Esophagus squamous epithelium (tissue), 4 donors: ENCODE results near the gene WDR46.

Experiments
- POLR2A ChIP-seq, 4 donors: fragments of 450-650 bp; IDR thresholded peaks; one replicate each; pipeline ENCODE4 v1.6.1; 2017; ENCODE audit warnings: antibody characterized with exemption in 4 of 4, mild to moderate bottlenecking in 4 of 4, moderate library complexity in 3 of 4
- TF ChIP-seq, protein P1 (sequence below), 6 experiments: fragments of 450-650 bp in 4 of 6; fragments of 200-600 bp in 2 of 6; sonication (generic) in 2 of 6; IDR thresholded peaks; one replicate each; pipeline ENCODE4 v1.5.1; 2016 to 2019; ENCODE audit warnings: antibody characterized with exemption in 6 of 6, mild to moderate bottlenecking in 4 of 6, moderate library complexity in 4 of 6

DNA sequence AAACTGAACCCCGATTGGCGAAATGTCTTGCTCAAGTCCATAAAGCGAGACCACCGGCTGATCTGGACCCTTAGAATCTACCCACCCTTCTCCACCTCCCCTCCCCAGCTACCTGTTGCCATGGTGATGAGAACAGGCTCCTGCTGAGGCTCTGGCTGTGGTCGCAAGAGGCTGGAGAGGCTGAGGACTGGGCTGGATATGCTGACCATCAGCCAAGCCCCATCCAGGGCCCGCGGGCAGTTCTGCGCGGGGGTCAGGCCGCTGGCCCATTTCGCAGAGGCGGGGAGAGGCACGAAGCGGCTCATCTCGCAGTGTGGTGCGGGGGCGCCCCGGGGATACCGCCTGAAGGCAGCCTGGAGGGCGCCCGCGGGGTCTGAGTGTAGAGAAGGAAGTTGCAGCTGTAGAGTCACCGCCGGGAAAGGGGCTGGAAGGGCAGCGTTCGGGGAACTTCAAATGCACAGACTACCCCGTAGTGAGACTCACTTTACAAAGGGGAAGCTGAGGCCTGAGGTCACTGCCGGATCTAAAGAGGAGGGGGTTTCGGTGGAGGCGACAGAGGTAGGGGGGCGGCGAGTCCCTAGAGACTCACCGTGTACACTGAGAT, 24.2 kb upstream of the WDR46 start:
- no peak for TF ChIP-seq POLR2A (IDR thresholded peaks at IDR 0.05)
- TF ChIP-seq, protein P1, sequence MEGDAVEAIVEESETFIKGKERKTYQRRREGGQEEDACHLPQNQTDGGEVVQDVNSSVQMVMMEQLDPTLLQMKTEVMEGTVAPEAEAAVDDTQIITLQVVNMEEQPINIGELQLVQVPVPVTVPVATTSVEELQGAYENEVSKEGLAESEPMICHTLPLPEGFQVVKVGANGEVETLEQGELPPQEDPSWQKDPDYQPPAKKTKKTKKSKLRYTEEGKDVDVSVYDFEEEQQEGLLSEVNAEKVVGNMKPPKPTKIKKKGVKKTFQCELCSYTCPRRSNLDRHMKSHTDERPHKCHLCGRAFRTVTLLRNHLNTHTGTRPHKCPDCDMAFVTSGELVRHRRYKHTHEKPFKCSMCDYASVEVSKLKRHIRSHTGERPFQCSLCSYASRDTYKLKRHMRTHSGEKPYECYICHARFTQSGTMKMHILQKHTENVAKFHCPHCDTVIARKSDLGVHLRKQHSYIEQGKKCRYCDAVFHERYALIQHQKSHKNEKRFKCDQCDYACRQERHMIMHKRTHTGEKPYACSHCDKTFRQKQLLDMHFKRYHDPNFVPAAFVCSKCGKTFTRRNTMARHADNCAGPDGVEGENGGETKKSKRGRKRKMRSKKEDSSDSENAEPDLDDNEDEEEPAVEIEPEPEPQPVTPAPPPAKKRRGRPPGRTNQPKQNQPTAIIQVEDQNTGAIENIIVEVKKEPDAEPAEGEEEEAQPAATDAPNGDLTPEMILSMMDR (IDR thresholded peaks at IDR 0.05): no peak
